HG03457 (cell line): ENCODE data around the gene PCSK9.
"Not testable (repeated sequence)": the region's sequence is repeated elsewhere in the genome, so short reads cannot be mapped to it uniquely, and the experiment has no call there.

Experiments
- ATAC-seq: cut with Tn5 transposase; IDR thresholded peaks from one replicate; pipeline ENCODE4 v1.9.1; 2021; ENCODE audit warnings: moderate number of reproducible peaks; ENCODE audit not compliant: unreplicated experiment

Gene PCSK9

DNA sequence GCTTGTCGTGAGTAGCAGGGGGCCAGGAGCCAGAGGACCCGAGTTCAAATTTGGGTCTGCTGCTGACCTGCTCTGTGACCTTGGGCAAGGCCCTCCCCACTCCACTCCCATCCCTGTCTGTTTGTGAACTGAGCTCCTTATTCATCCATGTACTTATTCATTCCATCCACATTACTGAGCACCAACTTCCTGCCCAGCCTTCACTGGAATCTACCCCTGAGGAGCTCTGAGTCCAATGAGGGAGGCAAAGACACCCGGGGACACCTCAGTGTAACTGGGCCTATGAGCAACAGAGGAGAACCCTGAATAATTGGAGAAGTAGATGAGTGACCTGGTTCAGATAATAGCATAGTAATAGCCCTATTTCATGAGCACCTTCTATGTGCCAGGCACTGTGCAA lies 31.7 kb upstream of the PCSK9 start:
- no peak for ATAC-seq

DNA sequence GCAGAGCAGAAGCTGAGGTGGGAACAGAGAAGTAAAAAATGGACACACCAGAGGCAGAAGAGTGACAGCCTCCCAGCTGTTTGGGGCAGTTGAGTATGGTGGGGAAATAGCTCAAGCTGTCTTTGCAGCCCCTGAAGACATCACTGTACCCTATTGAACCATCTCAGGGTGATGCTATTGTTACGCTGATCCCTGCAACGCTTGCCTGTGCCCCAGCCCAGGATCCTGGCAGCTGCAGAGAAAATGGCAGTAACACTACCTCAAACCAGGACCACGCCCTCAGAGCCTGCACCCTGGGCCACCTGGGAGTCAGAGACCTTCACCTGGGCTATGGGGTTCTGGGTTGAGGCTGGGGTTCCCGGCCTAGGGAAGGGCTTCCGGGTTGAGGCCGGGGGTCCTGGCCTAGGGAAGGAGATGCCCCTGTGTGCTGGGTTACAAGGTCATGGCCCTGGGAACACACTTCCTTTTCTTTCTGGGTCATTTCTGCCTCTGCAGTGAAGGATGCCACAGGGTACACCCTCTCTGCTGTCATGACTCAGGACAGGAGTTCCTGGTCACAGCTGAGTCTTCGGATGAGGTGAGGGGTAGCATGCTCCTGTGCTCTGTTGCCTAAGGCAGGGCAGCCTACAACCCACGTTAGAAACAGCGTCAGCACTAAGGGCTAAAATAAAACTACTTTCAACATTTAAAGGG lies 29.0 kb upstream of the PCSK9 start:
- ATAC-seq, result no peak

DNA sequence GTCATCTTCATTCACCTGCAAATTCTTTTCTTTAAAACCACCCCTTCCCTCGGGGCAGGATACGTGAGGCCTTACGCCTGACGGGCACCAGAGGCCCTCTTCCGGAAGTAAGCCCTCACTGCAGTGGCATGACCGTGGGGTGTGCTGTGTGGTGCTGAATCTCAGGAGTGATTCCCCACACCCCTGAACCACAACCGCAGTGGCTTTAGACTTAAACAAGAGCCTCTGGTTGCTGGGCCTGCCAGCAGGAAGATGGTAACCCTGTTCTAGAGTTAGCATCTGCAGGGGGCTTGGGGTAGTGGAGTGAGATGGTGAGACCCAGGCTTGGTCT lies 28.5 kb upstream of the PCSK9 start:
- ATAC-seq, result no peak

DNA sequence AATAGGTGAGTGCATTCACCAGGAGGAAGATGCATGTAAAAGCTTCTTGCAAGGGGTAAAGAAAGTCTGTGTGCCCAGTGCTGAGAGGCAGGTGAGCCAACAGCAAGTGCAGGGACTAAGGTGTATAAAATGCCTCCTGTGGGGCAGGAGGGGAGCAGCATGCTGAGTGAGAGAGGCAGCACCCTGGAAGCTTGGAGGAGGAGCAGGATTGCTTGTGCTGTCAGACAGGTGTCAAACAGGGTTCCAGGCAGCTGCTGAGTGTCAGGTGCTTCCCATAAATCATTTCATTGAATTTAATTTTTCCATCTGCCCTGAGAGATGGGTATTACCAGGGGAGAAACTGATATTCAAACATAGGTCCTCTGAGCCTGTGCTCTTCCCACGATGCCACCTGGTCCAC lies 26.7 kb upstream of the PCSK9 start:
- no peak for ATAC-seq

DNA sequence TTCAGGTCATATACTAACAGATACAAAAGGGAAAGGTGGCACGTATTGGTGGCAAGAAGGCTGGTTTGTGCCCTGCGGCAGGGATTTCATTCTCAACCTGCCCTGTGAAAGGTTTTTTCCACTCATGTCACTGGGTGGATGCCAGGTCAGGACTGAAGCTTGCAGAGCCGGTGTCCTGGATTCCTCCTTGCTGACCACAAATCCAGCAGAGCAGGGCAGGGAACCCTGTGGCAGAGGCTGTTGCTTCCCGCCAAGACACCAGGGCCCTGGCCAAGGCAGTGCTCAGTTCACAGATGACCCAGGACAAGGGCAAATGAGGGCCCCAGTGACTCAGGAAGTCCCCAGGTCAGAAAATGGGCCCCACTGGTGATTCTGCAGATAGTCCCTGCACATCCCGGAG lies 24.2 kb upstream of the PCSK9 start:
- ATAC-seq, result no peak

DNA sequence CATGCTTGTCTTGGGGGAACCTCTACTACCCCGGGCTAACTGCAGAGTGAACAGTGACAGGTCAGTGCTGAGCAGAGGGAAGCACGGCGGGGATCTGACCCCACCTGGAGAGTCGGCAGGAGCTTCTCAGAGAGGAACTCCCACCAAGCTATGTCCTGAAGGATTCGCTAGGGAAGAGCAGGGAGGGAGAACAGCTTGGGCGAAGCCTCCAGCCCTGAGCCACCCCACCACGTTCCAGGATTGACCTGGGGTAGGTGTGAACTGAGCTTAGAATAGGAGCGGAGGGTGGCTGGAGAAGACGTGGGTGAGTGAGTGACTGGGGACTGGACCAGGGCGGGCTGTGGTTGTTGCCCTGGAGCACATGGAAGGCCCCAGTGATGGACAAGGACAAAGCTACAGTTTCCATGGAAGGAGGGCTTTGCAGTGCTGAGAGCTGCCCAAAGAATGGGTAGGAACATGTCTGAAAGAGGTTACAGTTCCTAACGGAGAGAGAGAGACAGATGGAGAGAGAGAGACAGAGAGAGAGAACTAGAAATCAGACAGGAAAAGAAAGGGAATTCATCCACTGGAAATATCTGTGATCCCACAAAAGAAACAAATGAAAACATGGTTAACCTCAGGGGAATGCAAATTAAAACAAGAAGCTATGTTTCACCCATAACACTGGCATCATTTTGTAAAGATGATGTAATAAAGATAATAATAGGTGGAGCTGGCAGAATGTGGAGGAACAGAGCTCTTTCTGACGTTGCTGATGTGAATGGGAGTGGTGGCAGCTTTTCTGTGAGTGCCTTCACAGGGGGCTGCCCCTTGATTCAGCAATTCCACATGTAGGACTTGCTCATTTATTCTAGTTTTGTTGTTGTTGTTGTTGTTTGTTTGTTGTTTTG lies 23.4 kb upstream of the PCSK9 start:
- no peak for ATAC-seq

DNA sequence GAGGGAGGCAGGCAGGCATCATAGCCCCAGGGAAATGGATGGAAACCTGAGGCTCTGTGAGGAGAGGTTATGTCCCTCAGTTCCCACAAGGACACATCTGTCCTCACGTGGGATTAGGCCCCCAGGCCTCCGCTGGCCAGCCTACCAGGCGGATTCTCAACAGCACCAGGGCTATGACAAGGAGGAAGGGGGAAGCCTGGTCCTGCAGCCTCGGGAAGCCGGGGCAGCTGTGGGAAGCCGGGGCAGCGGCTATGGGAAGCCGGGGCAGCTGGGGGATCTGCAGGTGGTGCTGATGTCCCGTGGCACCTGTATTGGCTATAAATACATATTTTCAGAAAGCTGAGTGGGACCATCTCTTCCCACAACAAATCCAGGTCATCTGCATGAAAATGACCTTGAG lies 21.0 kb upstream of the PCSK9 start:
- no peak for ATAC-seq

DNA sequence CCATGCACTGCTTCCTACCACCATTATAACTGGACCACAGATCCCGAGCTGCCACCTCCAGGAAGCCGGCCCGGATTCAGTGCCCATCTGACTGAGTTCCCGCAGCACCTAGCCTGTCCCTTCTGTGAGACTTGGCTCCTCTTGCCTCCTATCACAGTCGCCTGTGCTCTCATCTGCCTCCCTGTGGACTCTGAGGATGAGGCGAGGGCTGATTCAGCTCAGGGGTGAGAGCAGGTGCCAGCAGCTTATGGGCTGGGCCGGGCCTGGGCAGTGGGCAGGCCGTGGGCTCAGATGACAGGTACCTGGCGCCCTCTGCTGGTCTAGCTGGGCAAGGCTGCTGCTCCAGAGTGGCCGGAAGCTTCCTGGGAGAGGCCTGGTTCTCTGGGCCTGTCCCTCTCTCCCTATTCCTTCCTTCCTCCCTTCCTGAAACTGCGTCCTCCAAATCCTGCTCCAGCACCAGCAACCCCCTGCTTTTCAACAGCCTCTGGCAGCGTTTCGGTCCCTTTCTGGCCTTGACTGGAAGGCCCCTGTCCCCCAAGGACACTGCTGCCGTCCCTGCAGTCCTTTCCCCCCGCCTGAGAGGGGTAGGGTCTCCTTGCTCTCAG lies 17.3 kb upstream of the PCSK9 start:
- ATAC-seq, result no peak

DNA sequence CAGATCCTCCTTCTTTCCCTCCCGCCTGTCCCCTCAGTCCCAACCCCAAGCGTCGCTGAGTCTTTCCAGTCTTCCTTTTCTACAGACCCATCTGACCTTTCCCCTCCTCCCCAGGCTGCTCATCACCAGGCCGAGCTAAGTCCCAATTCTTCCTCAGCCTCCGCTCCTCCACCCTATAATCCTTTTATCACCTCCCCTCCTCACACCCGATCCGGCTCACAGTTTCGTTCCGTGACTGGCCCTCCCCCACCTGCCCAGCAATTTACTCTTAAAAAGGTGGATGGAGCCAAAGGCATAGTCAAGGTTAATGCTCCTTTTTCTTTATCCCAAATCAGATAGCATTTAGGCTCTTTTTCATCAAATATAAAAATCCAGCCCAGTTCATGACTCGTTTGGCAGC lies 15.2 kb upstream of the PCSK9 start:
- ATAC-seq, result not testable (repeated sequence)

DNA sequence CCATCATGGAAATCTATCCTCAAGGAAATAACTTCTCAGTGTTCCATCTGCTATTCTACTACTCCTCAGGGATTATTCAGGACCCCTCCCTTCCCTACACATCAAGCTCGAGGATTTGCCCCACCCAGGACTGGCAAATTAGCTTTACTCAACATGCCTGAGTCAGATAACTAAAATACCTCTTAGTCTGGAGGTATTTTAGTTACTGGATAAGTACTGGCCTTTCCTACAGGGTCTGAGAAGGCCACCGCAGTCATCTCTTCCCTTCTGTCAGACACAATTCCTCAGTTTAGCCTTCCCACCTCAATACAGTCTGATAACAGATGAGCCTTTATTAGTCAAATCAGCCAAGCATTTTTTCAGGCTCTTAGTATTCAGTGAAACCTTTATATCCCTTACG lies 12.7 kb upstream of the PCSK9 start:
- ATAC-seq, result not testable (repeated sequence)

DNA sequence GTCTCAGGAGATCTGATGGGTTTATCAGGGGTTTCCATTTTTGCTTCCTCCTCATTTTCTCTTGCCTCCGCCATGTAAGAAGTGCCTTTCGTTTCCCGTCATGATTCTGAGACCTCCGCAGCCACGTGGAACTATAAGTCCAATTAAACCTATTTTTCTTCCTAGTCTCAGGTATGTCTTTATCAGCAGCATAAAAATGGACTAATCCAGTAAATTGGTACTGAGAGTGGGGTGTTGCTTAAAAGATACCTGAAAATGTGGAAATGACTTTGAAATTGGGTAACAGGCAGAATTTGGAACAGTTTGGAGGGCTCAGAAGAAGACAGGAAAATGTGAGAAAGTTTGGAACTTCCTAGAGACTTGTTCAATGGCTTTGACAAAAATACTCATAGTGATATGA lies 8.2 kb upstream of the PCSK9 start:
- not testable (repeated sequence) for ATAC-seq

DNA sequence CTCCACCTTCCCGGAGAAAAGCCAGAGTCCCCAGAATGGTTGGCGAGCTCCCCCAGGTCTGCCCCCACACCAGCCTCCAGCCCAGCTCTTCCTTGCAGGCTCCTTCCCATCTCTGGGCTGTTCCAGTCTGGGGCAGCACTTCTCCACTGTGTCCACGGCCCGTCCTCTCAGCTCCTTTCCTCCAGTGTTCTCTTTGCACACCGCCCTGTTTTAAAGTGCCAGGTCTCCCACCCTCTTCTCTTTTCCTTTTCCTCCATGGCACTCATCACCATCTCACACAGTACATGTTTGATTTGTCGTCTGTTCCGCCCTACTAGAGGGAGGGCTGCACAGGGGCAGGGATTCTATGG lies 6.1 kb upstream of the PCSK9 start:
- no peak for ATAC-seq

DNA sequence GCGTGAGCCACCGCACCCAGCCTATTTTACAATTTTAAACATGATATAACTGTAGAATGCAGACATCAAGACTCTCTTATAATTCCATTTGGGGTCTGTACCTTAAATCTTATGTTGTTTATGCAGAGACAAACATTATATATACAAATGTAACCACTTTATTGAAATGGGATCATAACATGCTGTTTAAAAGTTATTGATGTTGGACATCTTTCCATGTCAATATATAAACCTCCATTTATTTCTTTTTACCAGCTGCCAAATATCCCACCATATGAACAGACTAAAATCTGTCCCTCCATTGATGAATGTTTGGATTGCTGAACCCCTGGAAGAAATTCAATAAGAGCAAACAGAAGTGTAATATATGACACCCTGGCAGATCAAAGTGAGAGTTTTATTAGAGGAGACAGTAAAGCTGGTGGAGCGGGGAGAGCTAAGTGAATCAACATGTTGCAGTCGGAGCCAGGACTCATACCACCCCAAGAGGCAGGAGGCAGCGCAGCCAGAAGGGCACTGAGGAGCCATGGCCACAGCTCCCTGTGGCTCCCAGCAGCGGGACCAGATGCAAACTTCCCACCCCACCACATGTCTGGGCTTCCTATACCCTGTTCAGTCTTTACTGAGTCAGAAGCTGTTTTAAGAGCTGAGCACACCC lies 4.7 kb upstream of the PCSK9 start:
- ATAC-seq, result no peak

DNA sequence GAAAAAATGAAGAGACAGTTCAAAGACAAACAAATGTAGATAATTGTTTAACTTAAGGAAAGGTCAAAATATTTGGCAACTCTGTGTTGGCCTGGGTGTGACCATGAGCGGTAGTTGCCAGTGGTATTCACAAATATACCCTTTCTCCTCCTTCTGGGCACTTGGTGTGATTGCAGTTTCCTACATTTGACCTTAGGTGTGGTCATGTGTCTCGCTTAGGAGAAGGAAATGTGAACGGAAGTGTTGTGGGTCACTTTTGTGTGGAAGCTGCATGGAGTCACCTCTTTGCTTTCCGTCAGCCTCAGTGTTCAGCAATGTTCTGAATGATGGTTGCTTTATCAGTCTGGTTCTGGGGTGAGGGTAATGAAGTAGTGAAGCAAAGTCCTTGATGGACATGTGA lies 3.4 kb upstream of the PCSK9 start:
- ATAC-seq, result no peak

DNA sequence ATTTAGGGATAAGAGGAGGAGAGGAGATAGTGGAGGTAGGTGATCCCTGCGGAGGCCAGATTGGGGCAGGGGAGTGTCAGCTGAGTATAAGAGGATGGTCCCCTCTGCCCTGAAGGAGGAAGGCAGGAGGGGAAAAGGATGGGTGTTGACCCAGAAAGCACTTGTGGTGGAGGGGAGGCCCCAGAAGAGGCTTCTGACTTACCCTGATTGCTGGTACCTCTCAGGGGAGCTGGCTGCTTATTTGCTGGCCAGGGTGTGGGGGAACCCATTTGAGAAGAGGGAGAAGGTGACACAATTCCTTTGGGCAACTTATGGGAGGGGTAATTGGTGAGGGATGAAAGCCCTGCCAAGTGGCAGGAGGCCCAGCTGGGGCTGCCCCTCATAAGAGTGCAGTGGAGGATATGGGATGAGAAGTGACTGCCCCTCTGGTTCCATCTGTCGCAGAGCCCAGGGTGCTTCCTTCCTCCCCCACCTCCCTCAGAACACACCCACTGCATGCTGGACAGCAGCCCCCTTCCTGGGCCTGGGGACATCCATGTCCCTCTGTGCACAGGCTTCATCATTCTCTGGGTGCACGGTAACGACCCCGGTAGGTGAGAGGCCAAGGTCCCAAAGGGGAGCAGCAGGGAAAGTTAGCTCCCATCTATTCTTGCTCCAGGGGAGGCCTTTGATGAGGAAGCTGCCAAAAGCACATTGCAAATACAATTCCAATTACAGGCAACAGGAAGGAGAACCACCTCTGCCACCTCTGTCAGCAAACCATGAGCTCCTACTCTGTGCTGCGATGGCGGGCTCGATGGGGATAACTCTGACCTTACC lies 1.4 kb upstream of the PCSK9 start:
- no peak for ATAC-seq

DNA sequence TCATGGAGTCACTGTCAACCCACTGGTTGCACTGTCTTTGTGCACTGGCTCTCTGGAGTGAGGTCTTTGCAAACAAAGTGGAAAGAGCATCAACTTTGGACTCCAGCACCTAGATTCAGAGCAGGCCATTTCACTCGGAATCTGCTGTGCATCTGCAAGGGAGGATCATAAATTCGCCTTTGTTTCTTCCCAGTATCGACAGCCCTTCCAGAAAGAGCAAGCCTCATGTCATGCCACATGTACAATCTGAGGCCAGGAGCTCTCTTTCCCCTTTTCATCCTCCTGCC lies 853 bp upstream of the PCSK9 start:
- ATAC-seq, result no peak

DNA sequence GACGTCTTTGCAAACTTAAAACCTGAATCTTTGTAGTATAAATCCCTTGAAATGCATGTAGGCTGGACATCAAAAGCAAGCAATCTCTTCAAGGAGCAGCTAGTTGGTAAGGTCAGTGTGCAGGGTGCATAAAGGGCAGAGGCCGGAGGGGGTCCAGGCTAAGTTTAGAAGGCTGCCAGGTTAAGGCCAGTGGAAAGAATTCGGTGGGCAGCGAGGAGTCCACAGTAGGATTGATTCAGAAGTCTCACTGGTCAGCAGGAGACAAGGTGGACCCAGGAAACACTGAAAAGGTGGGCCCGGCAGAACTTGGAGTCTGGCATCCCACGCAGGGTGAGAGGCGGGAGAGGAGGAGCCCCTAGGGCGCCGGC lies 390 bp upstream of the PCSK9 start:
- no peak for ATAC-seq

DNA sequence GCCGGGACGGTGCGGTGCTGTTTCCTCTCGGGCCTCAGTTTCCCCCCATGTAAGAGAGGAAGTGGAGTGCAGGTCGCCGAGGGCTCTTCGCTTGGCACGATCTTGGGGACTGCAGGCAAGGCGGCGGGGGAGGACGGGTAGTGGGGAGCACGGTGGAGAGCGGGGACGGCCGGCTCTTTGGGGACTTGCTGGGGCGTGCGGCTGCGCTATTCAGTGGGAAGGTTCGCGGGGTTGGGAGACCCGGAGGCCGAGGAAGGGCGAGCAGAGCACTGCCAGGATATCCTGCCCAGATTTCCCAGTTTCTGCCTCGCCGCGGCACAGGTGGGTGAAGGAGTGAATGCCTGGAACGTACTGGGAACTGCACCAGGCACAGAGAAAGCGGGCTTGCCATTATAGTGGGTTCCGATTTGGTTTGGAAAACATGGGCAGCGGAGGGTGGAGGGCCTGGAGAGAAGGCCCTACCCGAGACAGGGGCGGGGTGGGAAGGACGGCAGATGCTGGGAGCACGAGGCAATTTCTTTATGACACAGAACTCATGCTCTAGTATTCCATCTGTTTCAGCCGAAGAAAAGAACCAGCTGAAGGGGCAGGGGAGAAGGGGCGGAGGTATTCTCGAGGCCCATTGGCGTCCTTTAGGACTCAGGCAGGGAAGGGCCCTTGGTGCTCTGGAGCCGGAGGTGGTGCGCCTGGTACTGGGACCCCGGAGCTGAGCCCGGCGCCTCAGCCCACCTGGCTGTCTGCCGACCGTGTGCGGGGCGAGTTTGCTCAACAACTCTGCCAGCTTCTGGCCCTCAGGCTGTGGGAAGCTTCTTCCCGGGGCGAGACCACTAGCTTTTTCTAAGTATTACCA lies 960 bp downstream of the PCSK9 start:
- no peak for ATAC-seq

DNA sequence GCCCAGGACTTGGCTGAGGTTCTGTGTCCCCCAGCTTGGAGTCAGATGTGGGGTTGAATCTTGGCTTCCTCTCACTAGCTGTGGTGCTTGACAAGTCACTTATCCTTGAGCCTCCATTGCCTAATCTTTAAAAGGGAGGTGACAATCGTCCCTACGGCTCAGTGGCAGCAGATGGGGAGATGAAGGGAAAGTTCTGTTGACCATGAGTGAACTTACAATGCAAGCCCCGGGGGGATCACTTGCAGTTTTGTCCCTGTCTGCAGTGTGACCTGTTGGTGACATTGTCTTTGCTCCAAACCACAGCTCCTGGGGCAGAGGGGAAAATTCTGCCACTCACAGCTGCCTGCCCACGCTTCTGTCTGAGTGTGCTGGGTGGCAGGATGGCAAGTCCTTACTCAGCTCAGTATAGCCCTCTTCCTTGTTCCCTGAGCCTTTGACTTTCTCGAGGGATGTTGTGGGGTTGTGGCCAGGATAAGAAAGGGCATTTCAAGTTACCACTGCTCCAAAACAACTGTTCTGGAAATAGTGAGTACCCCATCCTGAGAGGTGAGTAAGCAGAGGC lies 1.7 kb downstream of the PCSK9 start:
- ATAC-seq, result no peak

DNA sequence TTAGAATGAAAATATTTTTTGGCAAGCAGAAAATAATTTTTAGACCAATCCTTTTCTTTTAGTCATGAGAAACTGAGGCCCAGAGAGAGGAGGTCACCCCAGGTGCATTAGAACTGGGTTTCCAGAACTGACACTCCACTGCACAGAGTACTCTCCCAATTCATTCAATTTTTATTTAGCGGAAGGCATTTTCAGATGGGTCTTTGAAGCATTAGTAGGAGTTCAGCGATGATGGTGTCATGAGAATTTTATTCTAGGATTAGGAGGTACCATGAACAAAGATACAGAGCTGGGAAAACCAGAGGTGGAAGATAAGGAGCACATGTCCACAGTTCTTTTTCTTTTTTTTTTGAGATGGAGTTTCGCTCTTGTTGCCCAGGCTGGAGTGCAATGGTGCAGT lies 2.3 kb downstream of the PCSK9 start:
- ATAC-seq, result no peak
